CD14-positive monocyte (primary cell): Measurements from ENCODE around the gene UROC1. TPM values are rescaled to one million over a fixed set of nuclear protein-coding genes. Genes with fewer than 3 reads are reported as not detected.
A peak's percentile ranks its signal among the peaks of the same experiment; 100 is the strongest.

ENCODE experiments used
- DNase-seq, 3 donors: peaks; one replicate each; pipeline ENCODE4 v3.0.0-alpha.2; 2011 to 2022
- H2AFZ ChIP-seq: 2 replicates; pipeline ENCODE4 v1.6.0; 2012; ENCODE audit warnings: mild to moderate bottlenecking, low read depth, low read length, inconsistent platforms; ENCODE audit not compliant: insufficient read depth, poor library complexity, severe bottlenecking
- H3K27ac ChIP-seq, 2 donors: 1 replicate in 1 of 2; 2 replicates in 1 of 2; pipeline ENCODE4 v1.5.1; 2012 to 2013; ENCODE audit warnings: low read length in 2 of 2, control low read depth in 1 of 2, inconsistent platforms in 1 of 2, low read depth in 1 of 2, mild to moderate bottlenecking in 1 of 2
- H3K27me3 ChIP-seq, 2 donors: one replicate each; pipeline versions ENCODE4 v1.6.0 to v1.6.1; 2011 to 2013; ENCODE audit warnings: low read length in 2 of 2; ENCODE audit not compliant: control insufficient read depth in 2 of 2, insufficient read depth in 2 of 2
- H3K36me3 ChIP-seq, 2 donors: replicated peaks in 1 of 2; 1 replicate in 1 of 2; 2 replicates in 1 of 2; pipeline versions ENCODE4 v1.5.1 to v1.6.1; 2012 to 2013; ENCODE audit warnings: low read length in 2 of 2, control low read depth in 1 of 2, inconsistent platforms in 1 of 2, mild to moderate bottlenecking in 1 of 2; ENCODE audit not compliant: insufficient read depth in 2 of 2, control insufficient read depth in 1 of 2
- H3K4me1 ChIP-seq, 2 donors: 1 replicate in 1 of 2; 2 replicates in 1 of 2; pipeline versions ENCODE4 v1.5.1 to v1.6.1; 2012 to 2013; ENCODE audit warnings: low read length in 2 of 2, control low read depth in 1 of 2, inconsistent platforms in 1 of 2, mild to moderate bottlenecking in 1 of 2, moderate library complexity in 1 of 2; ENCODE audit not compliant: insufficient read depth in 2 of 2, control insufficient read depth in 1 of 2
- H3K4me2 ChIP-seq: replicated peaks from 2 replicates; pipeline ENCODE3; 2012; ENCODE audit warnings: low read length, moderate library complexity, mild to moderate bottlenecking; ENCODE audit not compliant: poor library complexity, severe bottlenecking; ENCODE audit errors: extremely low read depth
- H3K4me3 ChIP-seq, 3 experiments: fragments of 200-600 bp in 1 of 3; sonication (generic) in 1 of 3; replicated peaks in 1 of 3; 1 replicate in 2 of 3; 2 replicates in 1 of 3; pipeline ENCODE4 v1.5.1; 2011 to 2013; ENCODE audit warnings: low read length in 3 of 3, mild to moderate bottlenecking in 3 of 3, control low read depth in 2 of 3, low read depth in 2 of 3, inconsistent platforms in 1 of 3, moderate library complexity in 1 of 3
- H3K79me2 ChIP-seq: 2 replicates; pipeline ENCODE4 v1.6.0; 2012; ENCODE audit warnings: mild to moderate bottlenecking, control low read depth, inconsistent platforms, low read length, moderate library complexity; ENCODE audit not compliant: insufficient read depth
- H3K9ac ChIP-seq: 2 replicates; pipeline ENCODE4 v1.6.0; 2017; ENCODE audit warnings: low read length, mild to moderate bottlenecking; ENCODE audit not compliant: insufficient read depth, poor library complexity, severe bottlenecking
- H3K9me3 ChIP-seq, 2 donors: replicated peaks in 1 of 2; 1 replicate in 1 of 2; 2 replicates in 1 of 2; pipeline versions ENCODE4 v1.5.1 to v1.6.1; 2012 to 2013; ENCODE audit warnings: low read length in 2 of 2, control low read depth in 1 of 2; ENCODE audit not compliant: control insufficient read depth in 1 of 2, insufficient read depth in 1 of 2
- H4K20me1 ChIP-seq: 2 replicates; pipeline ENCODE4 v1.6.0; 2012; ENCODE audit warnings: mild to moderate bottlenecking, low read length, control low read depth, moderate library complexity; ENCODE audit not compliant: insufficient read depth
- H3K27ac Mint-ChIP-seq, 7 donors: one replicate each; pipeline ENCODE4 v1.8.0; 2020; ENCODE audit warnings: mild to moderate bottlenecking in 7 of 7, mixed read lengths in 7 of 7, moderate library complexity in 6 of 7, inconsistent platforms in 2 of 7
- H3K27me3 Mint-ChIP-seq, 3 donors: one replicate each; pipeline ENCODE4 v1.8.0; 2021 to 2022; ENCODE audit warnings: low read depth in 3 of 3, mild to moderate bottlenecking in 3 of 3, mixed read lengths in 3 of 3, moderate library complexity in 3 of 3, inconsistent platforms in 1 of 3
- H3K36me3 Mint-ChIP-seq, 2 donors: one replicate each; pipeline ENCODE4 v1.8.0; 2020; ENCODE audit warnings: mixed read lengths in 2 of 2, inconsistent platforms in 1 of 2, mild to moderate bottlenecking in 1 of 2
- H3K4me1 Mint-ChIP-seq: one replicate; pipeline ENCODE4 v1.8.0; 2020; ENCODE audit warnings: mild to moderate bottlenecking, mixed read lengths
- H3K4me3 Mint-ChIP-seq, 2 donors: one replicate each; pipeline ENCODE4 v1.8.0; 2020; ENCODE audit warnings: mild to moderate bottlenecking in 2 of 2, mixed read lengths in 2 of 2, moderate library complexity in 1 of 2
- H3K9me3 Mint-ChIP-seq, 7 donors: one replicate each; pipeline ENCODE4 v1.8.0; 2020 to 2022; ENCODE audit warnings: mixed read lengths in 7 of 7, mild to moderate bottlenecking in 6 of 7, moderate library complexity in 6 of 7, inconsistent platforms in 2 of 7
- CTCF ChIP-seq: fragments of 200-600 bp; IDR thresholded peaks from one replicate; pipeline ENCODE4 v1.8.0; 2022; ENCODE audit warnings: antibody characterized with exemption, mild to moderate bottlenecking
- WGBS: methylation state at CpG from one replicate; pipeline ENCODE4 v1.1.5; 2013; ENCODE audit warnings: missing lambda C conversion rate; ENCODE audit not compliant: insufficient coverage; 5-methylcytosine and 5-hydroxymethylcytosine counted together
- intact Hi-C, 2 donors: fragments of 100-400 bp; cut with micrococcal nuclease; formaldehyde crosslinking; loops; one replicate each; pipeline versions ENCODE4 v1.15.0 to v1.15.1; 2023
- polyA plus RNA-seq, 3 donors: library from polyadenylated mRNA; depleted of rRNA in 1 of 3; unstranded in 2 of 3; stranded (reverse) in 1 of 3; fragments of 300-500 nt in 2 of 3; fragments of >200 nt in 1 of 3; fragmentation: Illumina TruSeq in 2 of 3; gene quantifications; 1 replicate in 2 of 3; 2 replicates in 1 of 3; pipeline ENCODE4 v1.2.3, GENCODE V29; 2012 to 2021

Gene UROC1
- polyA plus RNA-seq, 3 donors, result not detected

GRCh38 chr3:126434264-126434590 lies 83.3 kb downstream of the UROC1 start:
- Mint-ChIP-seq H3K27ac (peak overlapping the region in 1 of 7 donors; percentile 37), H3K36me3 (peaks cover 48 to 67% of the 10 kb centered on the region in 2 donors), H3K4me1 (no peaks in the 10 kb centered on the region), H3K4me3 (no peak overlapping the region), H3K9me3 (peaks cover 0 to 6% (median 0%) of the 10 kb centered on the region in 7 donors), H3K27me3 (peaks cover 0 to 2% (median 0%) of the 10 kb centered on the region in 3 donors)
- no peaks in the 10 kb centered on the region for H3K79me2 ChIP-seq
- intact Hi-C loops, result no loop called here
- H3K4me2 ChIP-seq, result no peak overlapping the region
- H3K27me3 ChIP-seq, result no peaks in the 10 kb centered on the region
- H3K9me3 ChIP-seq, result no peaks in the 10 kb centered on the region
- no peak overlapping the region for H2AFZ ChIP-seq
- H3K4me1 ChIP-seq, result no peaks in the 10 kb centered on the region
- no peak overlapping the region for H3K4me3 ChIP-seq
- no peak for DNase-seq
- peaks cover 33 to 50% of the 10 kb centered on the region in 2 donors for H3K36me3 ChIP-seq
- peaks cover 3% of the 10 kb centered on the region for H4K20me1 ChIP-seq
- no peak for TF ChIP-seq CTCF
- H3K9ac ChIP-seq, result no peak overlapping the region
- no peak overlapping the region for H3K27ac ChIP-seq
- 100% methylated on average over 4 of the region's 6 CpGs for WGBS

GRCh38 chr3:126433496-126434263 lies 83.9 kb downstream of the UROC1 start:
- Histone ChIP-seq H3K9me3 (no peaks in the 10 kb centered on the region), H3K36me3 (peaks cover 28 to 45% of the 10 kb centered on the region in 2 donors), H3K79me2 (no peaks in the 10 kb centered on the region), H3K4me2 (no peak overlapping the region), H3K9ac (no peak overlapping the region), H4K20me1 (peaks cover 3% of the 10 kb centered on the region), H3K27ac (no peak overlapping the region), H3K4me3 (no peak overlapping the region), H3K27me3 (no peaks in the 10 kb centered on the region), H3K4me1 (no peaks in the 10 kb centered on the region), H2AFZ (no peak overlapping the region)
- H3K36me3 Mint-ChIP-seq, result peaks cover 42 to 61% of the 10 kb centered on the region in 2 donors
- no peak overlapping the region for H3K4me3 Mint-ChIP-seq
- peaks cover 0 to 6% (median 0%) of the 10 kb centered on the region in 7 donors for H3K9me3 Mint-ChIP-seq
- H3K4me1 Mint-ChIP-seq, result no peaks in the 10 kb centered on the region
- 99% methylated on average over 8 of the region's 13 CpGs for WGBS
- intact Hi-C loops, result no loop called here
- TF ChIP-seq CTCF, result no peak
- H3K27me3 Mint-ChIP-seq, result peaks cover 0 to 2% (median 0%) of the 10 kb centered on the region in 3 donors
- no peak for DNase-seq
- H3K27ac Mint-ChIP-seq, result peak overlapping the region in 1 of 7 donors; percentile 37
